ENCODE data around the gene SH3RF3.

The SH3RF3 gene

GRCh38 chr2:109442715-109443319 lies 313.8 kb downstream of the SH3RF3 start:
- no peak for DNase-seq

DNA sequence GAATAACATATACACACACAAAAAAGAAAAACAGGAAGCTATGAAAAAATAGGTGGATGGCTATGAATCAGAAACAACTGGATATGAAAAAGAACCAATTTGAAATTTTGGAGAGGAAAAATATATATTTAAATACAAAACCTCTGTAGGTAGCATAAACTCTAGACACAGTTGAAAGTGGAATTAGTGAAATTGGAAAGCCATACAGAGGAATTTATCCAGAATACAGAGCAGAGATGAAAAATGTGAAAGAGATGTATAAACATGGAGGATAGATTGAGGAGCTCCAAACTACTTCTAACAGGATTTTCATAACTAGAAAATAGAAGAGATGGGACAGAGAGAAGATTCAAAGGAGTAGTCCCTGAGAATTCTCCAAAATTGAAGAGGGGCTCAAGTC lies 315.9 kb downstream of the SH3RF3 start:
- DNase-seq = no peak

DNA sequence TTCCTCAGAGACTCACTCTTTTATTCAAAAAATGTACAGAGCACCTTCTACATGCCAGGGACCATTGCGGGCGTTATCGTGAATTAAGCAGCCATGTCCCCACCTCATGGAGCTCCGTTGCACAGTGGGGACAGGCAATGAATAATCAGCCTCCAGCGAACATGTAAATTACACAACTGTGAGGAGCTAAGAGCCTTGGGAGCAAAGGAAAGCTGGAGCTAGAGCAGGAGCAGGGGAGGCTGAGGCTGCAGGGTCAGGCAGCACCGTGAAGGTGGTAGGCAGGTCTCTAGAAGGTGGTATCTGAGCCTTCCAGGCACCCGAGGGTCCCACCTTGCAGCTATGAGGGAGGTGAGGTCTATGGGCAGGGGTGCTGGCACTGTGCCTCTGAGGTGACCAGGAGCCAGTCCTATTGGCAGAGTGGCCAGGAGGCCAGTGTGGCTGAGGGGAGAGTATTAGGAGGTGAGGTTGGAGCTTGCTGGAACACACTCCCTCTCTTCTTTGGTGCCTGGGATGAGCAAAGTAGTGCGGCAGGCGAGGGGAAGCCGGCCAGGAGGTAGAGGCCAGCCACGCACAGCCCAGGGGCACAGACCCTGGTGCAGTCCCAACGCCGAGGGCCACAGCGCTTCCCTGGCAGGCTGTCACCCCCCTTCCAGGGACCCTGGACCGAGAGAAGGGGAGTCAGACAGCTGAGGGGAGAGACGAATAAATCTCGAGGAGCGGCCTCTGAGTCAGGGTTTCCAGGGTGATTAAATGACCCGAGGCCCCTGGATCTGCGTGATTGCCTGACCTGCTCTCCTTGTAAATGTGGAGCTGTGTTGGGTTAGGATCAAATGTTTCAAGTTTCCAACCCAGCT lies 317.5 kb downstream of the SH3RF3 start:
- DNase-seq = peak; percentile 81

- peak; percentile 96 for DNase-seq
These were observed 318.3 kb downstream of the SH3RF3 start for GRCh38 chr2:109447251-109447661.

DNA sequence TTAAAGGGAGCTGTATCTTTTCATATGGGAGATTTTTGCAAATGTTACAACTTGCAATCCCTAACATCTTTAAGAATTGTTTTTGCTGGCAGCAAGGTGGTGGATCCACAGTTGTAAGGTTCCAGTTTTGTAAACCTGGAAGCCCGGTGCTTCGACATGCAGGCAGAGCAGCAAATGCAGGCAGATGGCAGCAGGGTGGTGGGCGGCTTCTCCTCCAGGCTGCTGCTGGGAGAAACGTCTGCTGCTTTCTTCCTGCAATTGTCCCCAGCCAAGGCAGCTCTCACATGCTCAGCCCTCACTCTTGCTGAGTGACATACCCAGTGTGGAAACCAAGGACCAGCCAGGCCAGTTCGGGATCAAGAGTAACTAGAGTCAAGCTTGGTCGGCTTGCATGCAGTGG lies 318.8 kb downstream of the SH3RF3 start:
- peak; percentile 78 for DNase-seq

GRCh38 chr2:109448207-109448606 lies 319.2 kb downstream of the SH3RF3 start:
- DNase-seq = no peak

DNA sequence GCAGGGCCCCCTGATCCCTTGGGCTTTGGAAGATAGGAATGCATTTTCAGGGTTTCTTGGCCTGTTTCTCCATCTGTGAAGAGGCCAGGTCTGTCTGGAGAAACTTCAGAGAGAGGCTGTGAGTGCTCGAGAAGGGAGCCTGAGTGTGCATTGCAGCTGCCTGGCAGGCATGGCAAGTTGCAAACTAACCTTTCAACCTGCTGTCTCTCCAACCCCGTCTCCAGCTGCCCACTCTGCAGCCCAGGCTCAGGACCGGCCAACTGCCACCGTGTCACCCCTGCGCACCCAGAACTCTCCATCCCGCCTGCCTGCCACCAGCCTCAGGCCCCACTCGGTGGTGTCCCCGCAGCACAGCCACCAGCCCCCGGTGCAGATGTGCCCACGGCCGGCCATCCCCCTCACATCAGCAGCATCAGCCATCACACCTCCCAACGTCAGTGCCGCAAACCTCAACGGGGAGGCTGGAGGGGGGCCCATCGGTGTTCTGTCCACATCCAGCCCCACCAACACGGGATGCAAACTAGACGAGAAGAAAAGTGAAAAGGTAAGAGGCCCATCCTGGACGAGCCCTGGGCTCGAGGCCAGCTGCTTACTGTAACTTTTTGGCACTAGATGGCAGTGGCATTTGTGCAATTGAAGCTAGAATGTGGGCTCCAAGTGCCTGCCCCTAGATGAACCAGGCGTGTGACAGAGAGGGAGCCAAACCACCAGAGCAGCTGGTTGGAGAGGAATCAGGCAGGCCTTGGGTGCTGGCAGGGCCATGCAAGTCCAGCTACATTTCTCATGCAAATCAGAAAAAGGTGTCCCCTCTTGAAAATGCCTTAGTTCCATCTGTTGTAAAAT lies 320.2 kb downstream of the SH3RF3 start:
- peak; percentile 25 for DNase-seq

DNA sequence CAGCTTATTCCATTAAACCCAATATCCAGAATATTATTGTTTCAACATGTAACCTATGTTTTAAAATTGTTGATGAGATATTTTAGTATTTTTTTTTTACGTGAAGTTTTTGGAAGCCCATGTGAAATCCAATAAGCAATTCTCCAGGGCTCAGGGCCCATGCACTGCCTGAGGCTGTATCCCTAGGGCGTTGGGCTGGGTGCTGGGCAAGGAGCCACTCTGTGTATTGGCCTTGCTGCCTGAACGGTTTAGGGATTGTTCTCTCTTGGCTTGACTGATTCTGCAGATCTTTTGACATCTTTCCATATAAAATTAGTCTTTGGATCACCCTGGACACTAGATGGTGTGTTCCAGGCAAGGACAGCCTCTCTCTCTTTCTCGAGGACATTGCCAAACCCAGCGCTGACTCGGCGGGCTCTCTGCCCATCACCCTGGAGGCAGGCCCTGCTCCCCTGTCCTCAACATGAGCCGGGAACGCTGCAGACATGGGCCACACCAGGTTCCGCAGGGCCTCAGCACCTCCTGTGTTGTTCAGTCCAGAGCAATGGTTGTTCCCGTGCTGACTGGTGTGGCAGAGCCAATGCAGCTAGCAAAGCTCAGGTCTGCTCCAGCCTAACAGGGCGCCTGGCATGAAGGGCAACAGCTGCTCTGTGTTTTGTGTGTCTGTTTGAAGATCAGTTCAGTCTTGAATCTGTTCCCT lies 321.7 kb downstream of the SH3RF3 start:
- no peak for DNase-seq

DNA sequence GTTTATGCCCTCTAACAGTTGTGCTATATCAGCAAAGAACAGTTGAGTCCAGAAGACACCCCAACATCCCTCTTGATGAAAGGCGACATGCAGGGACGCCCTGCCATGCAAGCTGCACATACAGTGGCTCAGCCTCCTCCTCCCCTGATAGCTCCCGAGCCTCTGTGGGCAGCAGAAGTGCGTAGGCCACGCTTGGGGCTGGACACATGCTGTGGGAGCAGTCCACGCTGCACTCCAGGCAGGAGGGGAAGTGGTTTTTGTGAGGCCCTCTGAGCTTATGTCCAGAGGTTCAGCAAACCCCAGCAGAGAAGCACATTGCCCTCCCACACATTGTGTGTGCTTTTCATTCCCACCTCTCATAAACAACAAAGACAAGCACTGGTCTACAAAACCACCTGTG lies 322.7 kb downstream of the SH3RF3 start:
- no peak for DNase-seq

DNA sequence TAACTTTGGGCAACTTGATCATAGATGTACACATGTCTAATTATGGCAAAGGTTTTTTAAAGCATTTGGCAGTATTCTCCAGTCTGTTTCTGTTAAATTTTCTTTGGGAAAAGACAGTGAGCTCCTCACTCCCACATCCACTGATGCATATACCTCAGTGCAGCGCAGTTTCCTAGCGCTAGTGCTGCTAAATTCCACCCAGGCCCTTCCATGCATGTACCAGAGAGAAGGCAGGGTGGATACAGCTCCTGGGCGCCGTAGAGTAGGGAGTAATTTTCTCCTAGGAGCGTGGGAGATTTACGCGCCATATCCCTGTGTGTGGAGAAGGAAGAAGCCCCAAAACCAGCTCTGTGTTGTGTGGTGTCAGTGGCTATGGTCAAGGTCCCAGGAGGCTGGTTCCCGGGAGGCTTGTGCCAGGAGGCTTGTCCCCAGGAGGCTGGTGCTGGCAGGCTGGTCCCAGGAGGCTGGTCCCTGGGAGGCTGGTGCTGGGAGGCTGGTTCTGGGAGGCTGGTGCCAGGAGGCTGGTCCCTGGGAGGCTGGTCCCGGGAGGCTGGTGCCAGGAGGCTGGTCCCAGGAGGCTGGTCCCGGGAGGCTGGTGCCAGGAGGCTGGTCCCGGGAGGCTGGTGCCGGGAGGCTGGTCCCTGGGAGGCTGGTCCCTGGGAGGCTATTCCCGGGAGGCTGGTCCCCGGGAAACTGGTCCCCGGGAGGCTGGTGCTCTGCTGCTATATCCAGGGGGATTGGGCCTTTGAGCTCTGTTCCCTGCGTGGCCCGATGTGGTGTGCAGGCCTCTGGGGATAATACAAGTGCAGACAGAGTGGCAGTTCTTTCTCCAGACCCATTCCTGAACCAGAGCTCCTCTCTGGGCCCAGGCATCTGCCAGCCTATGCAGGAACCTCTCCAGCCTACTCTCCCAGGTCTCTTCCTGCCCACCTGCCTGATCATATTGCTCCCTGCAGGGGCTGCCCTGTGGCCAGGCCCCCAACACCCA lies 323.6 kb downstream of the SH3RF3 start:
- DNase-seq = no peak

- DNase-seq = no peak
These were observed 324.5 kb downstream of the SH3RF3 start for GRCh38 chr2:109453371-109453995.

DNA sequence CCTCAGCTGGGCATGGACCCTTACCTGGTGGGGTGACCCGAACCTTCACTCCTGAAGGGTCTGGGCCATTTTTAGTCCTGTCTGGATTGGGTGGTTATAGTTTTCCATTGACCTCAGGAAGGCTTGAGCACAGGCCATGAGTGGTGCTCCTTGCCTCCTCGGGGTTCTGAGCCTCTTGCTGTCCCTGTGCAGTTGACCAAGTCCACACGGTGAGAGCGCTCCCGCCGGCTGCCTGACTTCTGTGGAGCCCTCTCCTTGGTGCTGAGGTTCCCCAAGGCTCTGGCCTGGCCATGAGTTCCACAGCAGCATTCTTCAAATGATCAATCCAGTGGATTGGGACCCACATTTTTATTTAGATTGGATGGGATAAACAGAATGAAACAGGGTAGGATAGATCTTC lies 325.3 kb downstream of the SH3RF3 start:
- no peak for DNase-seq

- no peak for DNase-seq
These were observed 325.9 kb downstream of the SH3RF3 start for GRCh38 chr2:109454765-109455394.

GRCh38 chr2:109455731-109456691 lies 327.0 kb downstream of the SH3RF3 start:
- DNase-seq = no peak

GRCh38 chr2:109456776-109457175 lies 327.8 kb downstream of the SH3RF3 start:
- DNase-seq = no peak

- DNase-seq = peak; percentile 61
These were observed 328.4 kb downstream of the SH3RF3 start for GRCh38 chr2:109457366-109457765.

GRCh38 chr2:109457794-109458193 lies 328.8 kb downstream of the SH3RF3 start:
- peak; percentile 63 for DNase-seq

- DNase-seq = no peak
These were observed 329.5 kb downstream of the SH3RF3 start for GRCh38 chr2:109458512-109458911.

DNA sequence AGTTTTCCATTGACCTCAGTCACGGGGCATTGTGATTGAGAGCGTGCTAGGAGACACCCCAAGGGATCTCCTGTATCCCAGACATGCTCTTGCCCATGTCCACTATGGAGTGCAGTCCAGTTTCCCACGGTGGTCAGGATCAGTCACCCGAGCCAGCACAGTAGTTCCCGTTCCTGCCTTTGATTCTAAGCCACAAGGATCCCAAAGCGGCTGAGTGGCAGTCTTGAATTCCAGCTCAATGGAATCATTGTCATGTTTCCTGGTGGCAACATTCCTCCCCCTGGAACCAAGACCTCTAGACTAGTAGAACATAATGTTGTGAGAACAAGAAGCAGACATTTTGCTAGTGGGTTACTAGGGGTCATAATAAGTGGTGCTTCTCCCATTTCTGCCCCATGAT lies 330.5 kb downstream of the SH3RF3 start:
- DNase-seq = no peak
